Sigmoid colon (tissue), 4 donors: ENCODE data around the gene PLEKHA6.

Experiments used
- EP300 ChIP-seq, 4 donors: sonication (generic); formaldehyde crosslinking; IDR thresholded peaks; one replicate each; pipeline ENCODE4 v1.6.1; 2017; ENCODE audit warnings: antibody characterized with exemption in 4 of 4
- POLR2A ChIP-seq, 2 donors: fragments of 450-650 bp; IDR thresholded peaks; one replicate each; pipeline ENCODE4 v1.6.1; 2016; ENCODE audit warnings: antibody characterized with exemption in 2 of 2, mild to moderate bottlenecking in 2 of 2, moderate library complexity in 2 of 2

DNA sequence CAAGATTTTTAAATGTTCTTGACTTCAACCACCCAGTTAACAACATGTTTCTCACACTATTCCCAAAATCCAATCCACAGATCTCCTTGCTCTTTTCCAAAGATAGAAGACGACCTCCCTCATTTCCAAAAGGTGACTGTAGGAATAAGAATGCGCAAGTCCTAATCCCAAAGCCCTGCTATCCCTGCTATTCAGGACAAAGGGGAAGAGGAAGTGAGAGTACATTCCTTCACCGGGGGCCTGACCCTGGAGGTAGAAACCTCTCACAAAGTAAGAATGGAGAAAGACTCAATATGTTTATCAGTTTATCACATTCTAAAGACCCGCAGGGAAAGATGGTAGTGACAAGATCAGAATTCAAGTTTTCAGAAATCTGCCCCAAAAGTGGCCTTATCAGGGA lies 55.7 kb downstream of the PLEKHA6 start:
- TF ChIP-seq EP300 (IDR thresholded peaks at IDR 0.05) (no peak), POLR2A (IDR thresholded peaks at IDR 0.05) (no peak)
